Stimulated activated CD8-positive, alpha-beta memory T cell treated with anti-CD3 and anti-CD28 coated beads, Interleukin-7, amount 100 ng/mL, for 4 hours (primary cell): Measurements from ENCODE around the gene RIT2.

Source experiments
- DNase-seq, 2 donors: peaks; one replicate each; pipeline ENCODE4 v3.0.0-alpha.2; 2020; ENCODE audit warnings: low read depth in 2 of 2

Gene RIT2

GRCh38 chr18:43012951-43013350 lies 102.5 kb downstream of the RIT2 start:
- DNase-seq: no peak

GRCh38 chr18:43010611-43011010 lies 104.9 kb downstream of the RIT2 start:
- DNase-seq: no peak

DNA sequence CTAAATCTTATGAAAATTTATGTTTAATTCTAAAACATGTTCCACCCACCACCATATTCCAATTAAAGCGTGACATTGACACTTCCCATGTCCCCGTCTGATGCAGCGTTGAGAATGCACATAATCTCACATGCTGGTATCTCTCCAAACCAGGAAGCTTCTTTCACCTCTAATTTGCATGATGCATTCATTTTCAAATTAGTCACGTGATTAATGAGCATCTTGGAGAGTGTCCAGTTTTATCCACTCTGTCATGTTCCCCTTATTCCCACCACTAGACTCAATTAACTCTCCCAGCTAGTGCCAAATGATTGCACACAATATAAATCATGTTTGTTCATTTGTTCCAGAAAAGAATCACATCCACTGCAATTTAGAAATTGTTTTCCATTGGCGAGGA lies 105.8 kb downstream of the RIT2 start:
- DNase-seq: no peak

DNA sequence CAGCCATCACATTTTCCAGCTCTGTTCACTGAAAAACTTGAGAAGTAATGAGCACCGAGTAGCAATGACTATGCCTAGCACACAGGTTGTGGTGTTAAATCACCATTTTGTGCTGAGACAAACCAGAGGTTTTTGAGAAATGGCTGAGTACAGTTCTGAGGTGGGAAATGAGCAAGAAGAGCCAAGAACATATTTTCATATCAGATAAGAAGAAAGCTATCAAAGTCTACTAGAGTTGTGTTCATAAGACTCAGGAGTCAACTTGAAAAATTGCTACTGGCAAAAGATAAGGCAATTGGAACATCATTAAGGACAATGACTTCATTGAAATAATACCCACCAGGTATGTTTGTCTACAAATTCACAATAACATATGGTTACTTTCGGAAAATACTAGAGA lies 108.1 kb downstream of the RIT2 start:
- no peak for DNase-seq

- no peak for DNase-seq
Observed at GRCh38 chr18:43004421-43004820, 111.1 kb downstream of the RIT2 start.

- no peak for DNase-seq
Observed at GRCh38 chr18:43001821-43002220, 113.7 kb downstream of the RIT2 start.

GRCh38 chr18:42996824-42997223 lies 118.7 kb downstream of the RIT2 start:
- DNase-seq: no peak

DNA sequence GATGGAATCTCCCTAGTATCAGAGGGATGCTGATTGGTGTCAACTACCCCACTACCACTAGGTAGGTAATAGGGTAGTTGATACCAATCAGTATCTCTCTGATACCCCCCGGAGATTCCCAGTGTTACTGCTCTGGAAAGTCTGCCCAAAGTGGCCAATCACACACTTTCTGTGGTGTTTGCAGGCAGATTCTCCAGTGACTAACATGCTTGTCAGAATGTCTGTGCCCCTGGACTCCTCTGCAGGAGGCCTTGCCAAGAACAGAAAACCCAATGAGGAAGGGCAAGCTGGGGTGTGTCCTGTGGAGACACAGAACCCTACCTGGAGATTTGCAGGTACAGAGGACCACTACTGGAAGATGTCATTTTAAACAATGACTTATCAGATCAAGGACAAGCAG lies 135.1 kb downstream of the RIT2 start:
- DNase-seq: no peak

- no peak for DNase-seq
Observed at GRCh38 chr18:42977982-42978637, 137.4 kb downstream of the RIT2 start.

DNA sequence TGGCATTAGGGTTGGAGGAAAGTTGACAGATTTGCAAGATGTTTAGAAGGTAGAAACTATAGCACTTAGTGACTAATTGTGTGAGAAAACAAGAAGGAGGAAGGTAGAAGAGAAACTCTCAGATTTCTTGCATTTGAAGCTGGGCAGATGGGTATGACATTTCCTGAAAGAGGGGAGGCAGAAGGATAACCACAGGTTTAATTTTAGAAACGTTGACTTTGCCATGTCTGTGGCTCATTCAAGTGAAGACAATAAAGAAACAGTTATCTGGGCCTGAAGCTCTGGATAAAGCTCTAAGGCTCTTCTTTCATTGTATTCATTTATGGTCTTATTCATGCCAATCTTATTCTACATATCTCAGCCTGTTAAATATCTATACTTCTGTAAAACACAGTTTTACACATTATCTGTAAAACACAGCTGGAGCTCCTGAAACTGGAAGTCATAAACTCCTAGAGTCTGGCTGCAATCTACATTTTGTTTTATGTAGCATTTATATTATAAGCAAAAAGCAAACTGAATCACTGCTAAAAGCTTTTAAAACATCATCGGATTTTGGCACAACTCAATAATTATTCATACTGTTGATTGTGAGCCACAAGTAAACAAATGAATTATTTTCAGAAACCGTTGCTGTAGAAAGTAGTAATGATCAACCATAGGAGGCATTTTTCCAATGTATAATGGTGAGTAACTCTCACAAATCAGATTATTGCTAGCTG lies 138.5 kb downstream of the RIT2 start:
- DNase-seq: no peak

DNA sequence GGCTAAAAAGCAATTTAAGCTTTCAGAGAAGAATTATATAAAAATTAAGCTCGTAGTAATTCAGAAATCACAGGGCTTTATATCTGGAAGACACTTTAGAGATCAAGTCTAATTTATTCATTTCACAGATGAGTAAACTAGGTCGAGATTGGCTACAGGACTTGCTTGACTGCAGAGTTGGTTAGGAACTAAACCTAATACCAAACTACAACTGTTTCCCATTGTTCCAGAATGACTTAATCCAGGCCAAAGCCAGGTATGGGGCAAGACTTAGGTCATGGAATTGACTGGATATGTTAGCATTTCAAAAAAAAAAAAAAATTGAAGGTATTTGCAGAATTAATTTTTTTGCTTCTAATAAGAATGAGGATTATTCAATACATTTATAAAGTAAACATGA lies 146.1 kb downstream of the RIT2 start:
- DNase-seq: no peak

DNA sequence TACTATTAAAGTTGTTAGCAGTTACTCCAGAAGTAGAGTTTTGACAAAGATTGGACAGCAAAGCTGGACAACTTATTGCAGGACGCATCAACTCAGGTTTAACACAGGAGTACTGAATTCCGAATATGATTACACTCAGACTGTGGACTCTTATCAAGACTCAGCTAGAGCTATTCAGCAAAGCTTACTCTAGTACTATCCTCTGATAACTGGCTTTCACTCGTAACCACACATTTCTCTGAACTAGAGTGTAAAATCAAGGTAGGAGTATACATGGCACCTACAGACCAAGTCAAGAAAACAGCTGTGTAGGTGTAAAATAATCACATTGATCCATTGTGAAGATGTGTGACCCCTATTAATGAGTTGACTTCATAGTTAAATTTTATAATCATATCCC lies 154.2 kb downstream of the RIT2 start:
- DNase-seq: no peak

DNA sequence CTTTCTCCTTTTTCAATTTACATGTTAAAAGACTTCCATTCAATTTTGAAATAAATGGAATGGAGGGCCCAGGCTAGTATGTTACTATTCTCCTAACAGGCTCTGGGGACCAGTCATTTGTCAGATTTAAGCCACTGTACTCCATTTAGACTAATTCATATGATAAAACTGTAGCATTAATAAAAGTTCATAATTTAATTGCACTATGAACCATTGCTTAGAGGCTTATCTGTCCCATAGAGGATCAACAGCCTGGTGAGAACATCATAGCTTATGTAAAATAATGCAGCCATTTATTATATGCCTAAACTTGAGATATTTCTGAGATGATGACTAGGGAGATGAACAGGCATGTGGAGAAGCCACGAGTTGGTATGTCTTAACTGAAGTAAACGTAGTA lies 156.0 kb downstream of the RIT2 start:
- DNase-seq: no peak

GRCh38 chr18:42958353-42958752 lies 157.1 kb downstream of the RIT2 start:
- no peak for DNase-seq

- no peak for DNase-seq
Observed at GRCh38 chr18:42956287-42956686, 159.2 kb downstream of the RIT2 start.

DNA sequence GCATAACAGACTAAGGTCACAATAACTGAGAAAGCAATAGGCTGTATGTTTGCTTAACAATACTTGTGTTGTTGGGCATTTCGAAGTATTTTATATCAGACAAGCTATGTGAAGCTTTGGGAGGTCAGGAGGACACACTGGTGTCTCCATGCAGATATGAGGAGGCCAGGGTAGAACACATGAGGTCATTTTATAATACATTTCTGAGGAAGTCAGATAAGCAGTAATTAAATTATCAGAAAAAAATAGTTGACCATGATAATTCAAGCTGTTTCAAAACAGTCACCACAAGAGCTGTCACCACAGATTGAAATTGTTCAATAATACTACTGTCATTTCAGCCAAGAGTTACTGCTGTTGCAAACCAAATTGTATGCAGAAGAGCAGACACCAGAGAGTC lies 160.6 kb downstream of the RIT2 start:
- DNase-seq: no peak

DNA sequence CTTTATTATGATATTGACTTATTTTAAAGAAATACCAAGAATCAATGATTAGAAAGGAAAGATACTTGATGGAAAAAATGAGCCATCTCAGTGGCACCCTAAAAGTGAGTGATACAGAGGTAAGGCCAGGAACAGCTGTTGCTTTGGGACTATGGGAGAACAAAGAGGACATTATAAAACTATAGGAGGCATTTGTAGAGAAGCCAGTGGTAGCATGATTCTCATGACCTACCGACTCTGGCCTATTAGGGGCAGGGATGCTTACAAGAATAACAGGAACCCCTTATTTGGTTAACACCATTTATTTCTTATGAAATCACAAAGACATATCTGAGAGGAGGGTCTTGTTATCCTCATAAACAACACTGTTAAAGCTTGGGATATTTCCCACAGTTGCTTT lies 162.2 kb downstream of the RIT2 start:
- DNase-seq: no peak

DNA sequence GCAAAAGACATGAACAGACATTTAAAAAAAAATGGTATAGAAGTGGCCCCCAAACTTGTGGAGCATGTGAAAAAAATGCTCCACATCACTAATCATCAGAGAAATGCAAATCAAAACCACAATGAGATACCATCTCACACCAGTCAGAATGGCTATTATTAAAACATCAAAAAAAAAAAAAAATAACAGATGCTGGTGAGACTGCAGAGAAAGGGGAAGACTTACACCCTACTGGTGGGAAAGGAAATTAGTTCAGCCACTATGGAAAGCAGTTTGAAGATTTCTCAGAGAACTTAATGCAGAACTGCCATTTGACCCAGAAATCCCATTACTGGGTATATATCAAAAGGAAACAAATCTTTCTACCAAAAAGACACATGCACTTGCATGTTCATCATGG lies 164.8 kb downstream of the RIT2 start:
- DNase-seq: no peak

DNA sequence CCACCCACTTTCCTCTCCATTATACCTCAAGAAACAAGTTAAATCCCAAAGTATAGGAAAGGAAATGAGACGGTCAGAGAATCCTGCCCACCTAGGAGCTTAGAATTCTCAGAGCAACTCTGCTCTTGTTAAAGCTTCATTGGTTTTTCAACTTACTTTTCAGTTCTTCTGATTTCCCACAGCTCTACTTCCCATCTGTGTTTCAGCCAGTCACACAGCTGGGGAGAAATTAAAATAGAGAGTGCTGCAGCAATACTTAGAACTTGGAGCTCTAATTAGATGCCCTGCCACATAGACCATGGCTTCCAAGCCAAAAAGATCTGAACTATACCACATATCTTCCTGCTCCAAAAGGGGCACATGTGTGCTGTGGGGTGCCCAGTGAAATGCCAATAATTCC lies 166.7 kb downstream of the RIT2 start:
- DNase-seq: no peak

GRCh38 chr18:42941860-42942259 lies 173.6 kb downstream of the RIT2 start:
- DNase-seq: no peak

- DNase-seq: no peak
Observed at GRCh38 chr18:42941021-42941420, 174.5 kb downstream of the RIT2 start.

GRCh38 chr18:42937436-42937835 lies 178.0 kb downstream of the RIT2 start:
- no peak for DNase-seq

DNA sequence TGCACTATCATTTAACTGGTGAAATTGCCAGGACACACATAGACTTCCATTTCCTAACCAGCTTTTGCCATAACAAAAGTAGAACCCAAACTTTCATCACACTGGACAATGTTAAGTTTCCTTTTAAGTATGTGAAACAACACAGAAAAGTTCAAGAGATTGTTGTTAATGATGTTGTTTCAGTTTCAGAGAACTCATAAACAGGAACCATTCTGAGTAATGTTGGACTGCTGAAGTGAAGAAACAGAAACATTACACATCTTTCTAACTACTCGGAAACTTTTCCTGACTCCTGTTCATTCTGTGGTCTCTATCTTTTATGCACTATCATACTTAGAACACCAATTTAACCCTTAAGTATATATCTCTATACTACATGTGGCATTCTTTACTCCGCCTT lies 179.2 kb downstream of the RIT2 start:
- no peak for DNase-seq

DNA sequence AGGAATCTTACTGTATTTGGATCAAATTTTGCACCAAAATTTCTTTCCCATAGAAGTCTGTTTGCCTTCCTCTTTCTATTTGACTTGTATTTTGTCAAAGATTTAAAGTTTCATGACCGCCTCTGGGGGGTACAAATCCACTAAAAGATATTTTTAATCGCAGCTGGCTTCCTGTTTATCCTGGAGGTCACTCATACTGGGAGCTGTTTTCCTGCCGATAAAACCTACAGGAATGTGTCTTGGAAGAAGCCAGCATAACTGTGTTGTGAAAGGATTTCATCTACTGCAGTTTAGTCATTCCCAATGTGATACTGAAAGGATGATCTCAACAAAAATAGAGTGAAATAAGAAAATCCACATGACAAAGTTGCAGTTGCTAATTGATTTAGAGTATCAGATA lies 184.0 kb downstream of the RIT2 start:
- DNase-seq: no peak
